Neural cell (in vitro differentiated cells): ENCODE data around the gene PLK2.

Source experiments
- CTCF ChIP-seq: fragments of 450-650 bp; IDR thresholded peaks from 2 replicates; pipeline ENCODE4 v1.5.1; 2014; ENCODE audit warnings: antibody characterized with exemption, mild to moderate bottlenecking, moderate library complexity; ENCODE audit not compliant: poor library complexity, severe bottlenecking
- RAD21 ChIP-seq: fragments of 450-650 bp; conservative IDR thresholded peaks from 2 replicates; pipeline ENCODE4 v1.6.1; 2014; ENCODE audit warnings: antibody characterized with exemption, mild to moderate bottlenecking, moderate library complexity

- no peak for TF ChIP-seq RAD21
- TF ChIP-seq CTCF, result no peak
These were observed 40.1 kb upstream of the PLK2 start for GRCh38 chr5:58499941-58500340.
